Endothelial cell of umbilical vein (primary cell): Measurements from ENCODE around the gene SUGCT. TPM values are rescaled to one million over a fixed set of nuclear protein-coding genes. Genes with fewer than 3 reads are reported as not detected.

Experiments used
- BruUV-seq: library from RNA; stranded (reverse); fragments of 400-500 nt; replicated peaks from 2 replicates; lab custom pipeline; 2021; lab: Mats Ljungman, UMichigan
- CTCF ChIA-PET: fragments of 300-600, 350-600 bp; sonication (Branson Sonifier 250); formaldehyde crosslinking; loops from one replicate; lab custom pipeline; 2021; ENCODE audit warnings: antibody characterized with exemption, inconsistent platforms; lab: Charles Lee
- POLR2A ChIA-PET: fragments of 300-600, 350-600 bp; sonication (Branson Sonifier 250); formaldehyde crosslinking; loops from one replicate; lab custom pipeline; 2021; ENCODE audit warnings: antibody characterized with exemption, inconsistent platforms; lab: Charles Lee
- DNase-seq: peaks from one replicate; pipeline ENCODE4 v3.0.0-alpha.2; 2011; ENCODE audit warnings: low read depth, low spot score
- FAIRE-seq: peaks from 2 replicates; lab custom pipeline; 2011; peaks lifted over from hg19 to GRCh38; lab: Jason Lieb, UNC
- H2AFZ ChIP-seq: 2 replicates; pipeline ENCODE4 v1.6.0; 2012; ENCODE audit warnings: low read depth, low read length, control low read depth, inconsistent platforms
- H3K27ac ChIP-seq: 2 replicates; pipeline ENCODE4 v1.5.1; 2011; ENCODE audit warnings: low read depth, mild to moderate bottlenecking, control low read depth, low read length, moderate library complexity; ENCODE audit not compliant: insufficient read depth
- H3K27me3 ChIP-seq, 2 experiments: 2 replicates each; pipeline versions ENCODE4 v1.6.0 to v1.6.1; 2011; ENCODE audit warnings: low read length in 2 of 2, mixed read lengths in 1 of 2; ENCODE audit not compliant: control insufficient read depth in 2 of 2, insufficient read depth in 2 of 2
- H3K36me3 ChIP-seq, 2 experiments: 2 replicates in 1 of 2; 3 replicates in 1 of 2; pipeline ENCODE4 v1.5.1; 2011; ENCODE audit warnings: low read length in 2 of 2, mild to moderate bottlenecking in 1 of 2, moderate library complexity in 1 of 2; ENCODE audit not compliant: control insufficient read depth in 2 of 2, insufficient read depth in 2 of 2; ENCODE audit errors: extremely low read depth in 1 of 2
- H3K4me1 ChIP-seq: 3 replicates; pipeline ENCODE4 v1.5.1; 2011; ENCODE audit warnings: mild to moderate bottlenecking, low read length; ENCODE audit not compliant: control insufficient read depth, insufficient read depth; ENCODE audit errors: extremely low read depth
- H3K4me2 ChIP-seq: 2 replicates; pipeline ENCODE4 v1.6.1; 2011; ENCODE audit warnings: low read length, control low read depth, mixed read lengths; ENCODE audit not compliant: insufficient read depth
- H3K4me3 ChIP-seq, 3 experiments: fragments of 200-600 bp in 1 of 3; sonication (generic), shearing (Covaris generic) in 1 of 3; replicated peaks in 1 of 3; 2 replicates each; pipeline ENCODE4 v1.5.1; 2011 to 2016; ENCODE audit warnings: control low read depth in 3 of 3, low read length in 3 of 3, mild to moderate bottlenecking in 2 of 3, inconsistent platforms in 1 of 3, low read depth in 1 of 3, moderate library complexity in 1 of 3; ENCODE audit not compliant: insufficient read depth in 1 of 3
- H3K79me2 ChIP-seq: 2 replicates; pipeline ENCODE4 v1.6.0; 2012; ENCODE audit warnings: low read length, inconsistent platforms; ENCODE audit not compliant: control insufficient read depth, insufficient read depth
- H3K9ac ChIP-seq: replicated peaks from 2 replicates; pipeline ENCODE3; 2011; ENCODE audit warnings: low read length, control low read depth; ENCODE audit not compliant: insufficient read depth; ENCODE audit errors: extremely low read depth
- H3K9me1 ChIP-seq: replicated peaks from 3 replicates; pipeline ENCODE4 v1.6.0; 2011; ENCODE audit warnings: mild to moderate bottlenecking, low read length; ENCODE audit not compliant: control insufficient read depth, insufficient read depth; ENCODE audit errors: extremely low read depth
- H3K9me3 ChIP-seq: replicated peaks from 2 replicates; pipeline ENCODE4 v1.5.1; 2012; ENCODE audit warnings: low read length, inconsistent platforms; ENCODE audit not compliant: control insufficient read depth, insufficient read depth
- H4K20me1 ChIP-seq: replicated peaks from 2 replicates; pipeline ENCODE3; 2011; ENCODE audit warnings: mild to moderate bottlenecking, low read length; ENCODE audit not compliant: control insufficient read depth, insufficient read depth; ENCODE audit errors: extremely low read depth
- EZH2 ChIP-seq: IDR thresholded peaks from 2 replicates; pipeline ENCODE4 v1.6.1; 2012; ENCODE audit warnings: borderline replicate concordance, low read depth, mild to moderate bottlenecking, moderate library complexity, low read length, inconsistent platforms; ENCODE audit not compliant: severe bottlenecking
- FOS ChIP-seq: IDR thresholded peaks from 2 replicates; pipeline ENCODE4 v1.6.1; 2011; ENCODE audit warnings: mild to moderate bottlenecking, low read length, moderate library complexity, borderline replicate concordance; ENCODE audit not compliant: insufficient read depth
- GATA2 ChIP-seq: IDR thresholded peaks from 2 replicates; pipeline ENCODE4 v1.7.0; 2011; ENCODE audit warnings: low read depth, mild to moderate bottlenecking, moderate library complexity, mixed read lengths, low read length; ENCODE audit not compliant: insufficient read length, insufficient read depth
- JUN ChIP-seq: IDR thresholded peaks from 2 replicates; pipeline ENCODE4 v1.6.1; 2011; ENCODE audit warnings: borderline replicate concordance, low read depth; ENCODE audit not compliant: insufficient read length, insufficient read depth
- MYC ChIP-seq: IDR thresholded peaks from one replicate; pipeline ENCODE4 v1.6.1; 2011; ENCODE audit warnings: mild to moderate bottlenecking, low read depth, low read length
- POLR2A ChIP-seq: IDR thresholded peaks from 2 replicates; pipeline ENCODE4 v1.6.1; 2012; ENCODE audit warnings: low read depth, mild to moderate bottlenecking, control low read depth, low read length
- POLR2AphosphoS5 ChIP-seq: IDR thresholded peaks from 2 replicates; pipeline ENCODE4 v1.6.1; 2012; ENCODE audit warnings: low read depth, mild to moderate bottlenecking, control low read depth, low read length, moderate library complexity; ENCODE audit not compliant: insufficient read depth
- dilution Hi-C: fragments of 300-500 bp; cut with MboI; formaldehyde crosslinking; loops from one replicate; pipeline ENCODE4 v1.15.0; 2019; ENCODE audit warnings: low sequenced_read_pairs; ENCODE audit not compliant: extremely low pct_ligation_motif_present
- intact Hi-C: fragments of 100-400 bp; cut with micrococcal nuclease; formaldehyde crosslinking; loops from one replicate; pipeline ENCODE4 v1.10.0; 2022
- polyA plus RNA-seq, 4 experiments: library from polyadenylated mRNA; depleted of rRNA in 3 of 4; stranded (reverse) in 3 of 4; unstranded in 1 of 4; fragments of >200 nt; gene quantifications; 2 replicates each; pipeline versions ENCODE4 v1.2.1 to v1.2.3, GENCODE V29; 2011 to 2012; ENCODE audit warnings: missing spikeins in 1 of 4
- total RNA-seq: library from RNA; stranded (reverse); gene quantifications from 2 replicates; pipeline ENCODE4 v1.2.3, GENCODE V29; 2021
- TF ChIP-seq, protein P1 (sequence below), 2 donors: IDR thresholded peaks; 1 replicate in 1 of 2; 2 replicates in 1 of 2; pipeline ENCODE4 v1.5.1; 2011; ENCODE audit warnings: low read length in 2 of 2, mild to moderate bottlenecking in 2 of 2, moderate library complexity in 2 of 2, control low read depth in 1 of 2, inconsistent platforms in 1 of 2, low read depth in 1 of 2; ENCODE audit not compliant: insufficient read depth in 1 of 2; ENCODE audit errors: extremely low read depth in 1 of 2
- TF ChIP-seq, protein P2 (sequence below): IDR thresholded peaks from 2 replicates; pipeline ENCODE4 v1.6.1; 2011; ENCODE audit not compliant: insufficient read depth, insufficient read length

SUGCT gene
- total and polyA plus RNA-seq, 2 donors (not counting 3 experiments of a cell fraction or from before 2014, with no cell fraction given): 1.2 to 1.4 TPM

- Histone ChIP-seq H3K36me3 (no peaks in the 10 kb centered on the region), H3K4me2 (no peak overlapping the region), H4K20me1 (no peaks in the 10 kb centered on the region), H3K79me2 (no peaks in the 10 kb centered on the region), H2AFZ (no peak overlapping the region), H3K9me1 (no peaks in the 10 kb centered on the region), H3K9ac (no peak overlapping the region), H3K9me3 (no peaks in the 10 kb centered on the region), H3K27me3 (no peaks in the 10 kb centered on the region), H3K4me3 (no peak overlapping the region), H3K27ac (no peak overlapping the region), H3K4me1 (no peaks in the 10 kb centered on the region)
- no peak for DNase-seq
- TF ChIP-seq POLR2A (no peak), JUN (no peak)
- dilution Hi-C loops: no loop called here
- BruUV-seq: no TSS peak
- FAIRE-seq: no peak
- ChIA-PET CTCF (interaction anchor here (1.0 kb wide), 1 partner anchor 96 kb away, joined by 3 read pairs; no protein-coding TSS in a partner anchor), POLR2A (no interaction called here)
- intact Hi-C loops: no loop called here
These were observed 615.1 kb downstream of the SUGCT start for GRCh38 chr7:40749877-40750276.

DNA sequence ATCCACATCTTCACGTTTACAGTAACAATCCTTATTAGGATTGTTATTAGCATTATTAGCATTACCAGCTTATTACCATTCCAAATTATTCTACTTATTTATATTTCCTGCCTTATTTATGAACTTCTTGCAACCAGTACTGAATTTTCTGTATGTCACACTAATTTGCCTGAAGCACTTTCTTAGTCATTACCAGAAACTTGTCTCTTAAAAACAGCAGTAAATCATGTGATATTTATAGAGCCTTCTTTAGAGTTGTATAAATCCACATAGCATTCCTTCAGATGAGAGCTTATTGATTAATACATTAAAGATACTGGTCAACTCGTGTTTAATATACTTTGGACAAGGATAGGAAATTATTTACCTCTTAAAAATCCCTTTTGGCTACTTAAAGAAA is 618.6 kb downstream of the SUGCT start:
- no peak for FAIRE-seq
- dilution Hi-C loops: no loop called here

More for the DNA sequence above, 618.6 kb downstream of the SUGCT start:
- Histone ChIP-seq H2AFZ (no peak overlapping the region), H3K36me3 (no peaks in the 10 kb centered on the region), H3K27ac (no peak overlapping the region), H3K9ac (no peak overlapping the region), H3K4me3 (no peak overlapping the region), H3K4me1 (no peaks in the 10 kb centered on the region), H3K27me3 (no peaks in the 10 kb centered on the region), H4K20me1 (no peaks in the 10 kb centered on the region), H3K9me3 (no peaks in the 10 kb centered on the region), H3K9me1 (no peaks in the 10 kb centered on the region), H3K79me2 (no peaks in the 10 kb centered on the region), H3K4me2 (no peak overlapping the region)
- TF ChIP-seq MYC (no peak), EZH2 (no peak), POLR2AphosphoS5 (no peak), POLR2A (no peak), JUN (no peak), GATA2 (no peak), FOS (no peak)
- TF ChIP-seq, protein P1, sequence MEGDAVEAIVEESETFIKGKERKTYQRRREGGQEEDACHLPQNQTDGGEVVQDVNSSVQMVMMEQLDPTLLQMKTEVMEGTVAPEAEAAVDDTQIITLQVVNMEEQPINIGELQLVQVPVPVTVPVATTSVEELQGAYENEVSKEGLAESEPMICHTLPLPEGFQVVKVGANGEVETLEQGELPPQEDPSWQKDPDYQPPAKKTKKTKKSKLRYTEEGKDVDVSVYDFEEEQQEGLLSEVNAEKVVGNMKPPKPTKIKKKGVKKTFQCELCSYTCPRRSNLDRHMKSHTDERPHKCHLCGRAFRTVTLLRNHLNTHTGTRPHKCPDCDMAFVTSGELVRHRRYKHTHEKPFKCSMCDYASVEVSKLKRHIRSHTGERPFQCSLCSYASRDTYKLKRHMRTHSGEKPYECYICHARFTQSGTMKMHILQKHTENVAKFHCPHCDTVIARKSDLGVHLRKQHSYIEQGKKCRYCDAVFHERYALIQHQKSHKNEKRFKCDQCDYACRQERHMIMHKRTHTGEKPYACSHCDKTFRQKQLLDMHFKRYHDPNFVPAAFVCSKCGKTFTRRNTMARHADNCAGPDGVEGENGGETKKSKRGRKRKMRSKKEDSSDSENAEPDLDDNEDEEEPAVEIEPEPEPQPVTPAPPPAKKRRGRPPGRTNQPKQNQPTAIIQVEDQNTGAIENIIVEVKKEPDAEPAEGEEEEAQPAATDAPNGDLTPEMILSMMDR (IDR thresholded peaks at IDR 0.05; ENCODE audit: extremely low read depth in 1 of 2, insufficient read depth in 1 of 2, low read depth in 1 of 2, low read length in 2 of 2): no peak
- TF ChIP-seq, protein P2, sequence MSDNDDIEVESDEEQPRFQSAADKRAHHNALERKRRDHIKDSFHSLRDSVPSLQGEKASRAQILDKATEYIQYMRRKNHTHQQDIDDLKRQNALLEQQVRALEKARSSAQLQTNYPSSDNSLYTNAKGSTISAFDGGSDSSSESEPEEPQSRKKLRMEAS: no peak
- no peak for DNase-seq
- ChIA-PET CTCF (no interaction called here), POLR2A (no interaction called here)
- intact Hi-C loops: no loop called here
- BruUV-seq: no TSS peak
